ENCODE results near the gene ACOT7.

Gene ACOT7

GRCh38 chr1:6246497-6247467, 146.8 kb downstream of the ACOT7 start:
- peak; percentile 86 for TF ChIP-seq CTCF (IDR thresholded peaks at IDR 0.05)

- no peak for TF ChIP-seq CTCF (IDR thresholded peaks at IDR 0.05)
These were observed 147.6 kb downstream of the ACOT7 start for GRCh38 chr1:6245869-6246496.

GRCh38 chr1:6245086-6245868, 148.3 kb downstream of the ACOT7 start:
- peak; percentile 85 for TF ChIP-seq CTCF (IDR thresholded peaks at IDR 0.05)

GRCh38 chr1:6244401-6245049, 149.0 kb downstream of the ACOT7 start:
- TF ChIP-seq CTCF (IDR thresholded peaks at IDR 0.05): no peak

- no peak for TF ChIP-seq CTCF (IDR thresholded peaks at IDR 0.05)
These were observed 149.6 kb downstream of the ACOT7 start, which contains the start of gene HES3 for GRCh38 chr1:6243993-6244392. TSS of gene HES3 (plus strand) at chr1:6244179. CDS start at chr1:6244366, 187 bp downstream.

GRCh38 chr1:6243053-6243834, 150.3 kb downstream of the ACOT7 start:
- no peak for TF ChIP-seq CTCF (IDR thresholded peaks at IDR 0.05)
